ENCODE results near the gene FAM3B. TPM values are rescaled to one million over a fixed set of nuclear protein-coding genes. Genes with fewer than 3 reads are reported as not detected.

The FAM3B gene
- total RNA-seq, 1 donor from 2014 or later = not detected

GRCh38 chr21:41315726-41316125 lies 875 bp upstream of the FAM3B start:
- ATAC-seq (ENCODE audit: poor library complexity) (no peak), DNase-seq (no peak)
- intact Hi-C loops (cut with DNase I) = no loop called here

GRCh38 chr21:41317063-41317392 lies 427 bp downstream of the FAM3B start:
- no peak for DNase-seq
- no peak for ATAC-seq (ENCODE audit: poor library complexity)
- intact Hi-C loops (cut with DNase I) = no loop called here

- no peak for DNase-seq
- ATAC-seq (ENCODE audit: poor library complexity) = no peak
- intact Hi-C loops (cut with DNase I) = no loop called here
These were observed 857 bp downstream of the FAM3B start for GRCh38 chr21:41317458-41317857.

GRCh38 chr21:41318218-41318617 lies 1.6 kb downstream of the FAM3B start:
- intact Hi-C loops (cut with DNase I) = no loop called here
- ATAC-seq (ENCODE audit: poor library complexity) (no peak), DNase-seq (no peak)

GRCh38 chr21:41319273-41319672 lies 2.7 kb downstream of the FAM3B start:
- intact Hi-C loops (cut with DNase I) = no loop called here
- DNase-seq = no peak
- ATAC-seq (ENCODE audit: poor library complexity) = no peak

GRCh38 chr21:41321211-41321907 lies 4.8 kb downstream of the FAM3B start:
- no peak for ATAC-seq (ENCODE audit: poor library complexity)
- intact Hi-C loops (cut with DNase I) = no loop called here
- DNase-seq = no peak

GRCh38 chr21:41321908-41322495 lies 5.4 kb downstream of the FAM3B start:
- intact Hi-C loops (cut with DNase I) = no loop called here
- DNase-seq (no peak), ATAC-seq (ENCODE audit: poor library complexity) (no peak)

GRCh38 chr21:41322496-41323382 lies 6.1 kb downstream of the FAM3B start:
- intact Hi-C loops (cut with DNase I) = no loop called here
- ATAC-seq (ENCODE audit: poor library complexity) (no peak), DNase-seq (no peak)

- intact Hi-C loops (cut with DNase I) = no loop called here
- ATAC-seq (ENCODE audit: poor library complexity) (no peak), DNase-seq (no peak)
These were observed 8.7 kb downstream of the FAM3B start for GRCh38 chr21:41325138-41325912.

GRCh38 chr21:41326414-41327080 lies 9.9 kb downstream of the FAM3B start:
- ATAC-seq (ENCODE audit: poor library complexity) (no peak), DNase-seq (no peak)
- intact Hi-C loops (cut with DNase I) = no loop called here

- no peak for ATAC-seq (ENCODE audit: poor library complexity)
These were observed 11.2 kb downstream of the FAM3B start for GRCh38 chr21:41327753-41328152.

GRCh38 chr21:41328660-41329607 lies 12.3 kb downstream of the FAM3B start:
- ATAC-seq (ENCODE audit: poor library complexity) (no peak), DNase-seq (no peak)
- intact Hi-C loops (cut with DNase I) = no loop called here

More at GRCh38 chr21:41327753-41328152, 11.2 kb downstream of the FAM3B start:
- intact Hi-C loops (cut with DNase I) = no loop called here
- no peak for DNase-seq

- DNase-seq (no peak), ATAC-seq (ENCODE audit: poor library complexity) (no peak)
- intact Hi-C loops (cut with DNase I) = no loop called here
These were observed 17.2 kb downstream of the FAM3B start for GRCh38 chr21:41333752-41334151.

- no peak for DNase-seq
- no peak for ATAC-seq (ENCODE audit: poor library complexity)
- intact Hi-C loops (cut with DNase I) = no loop called here
These were observed 20.9 kb downstream of the FAM3B start for GRCh38 chr21:41337515-41337914.

- intact Hi-C loops (cut with DNase I) = no loop called here
- DNase-seq (no peak), ATAC-seq (ENCODE audit: poor library complexity) (no peak)
These were observed 21.9 kb downstream of the FAM3B start for GRCh38 chr21:41338455-41338854.

GRCh38 chr21:41342035-41342434 lies 25.4 kb downstream of the FAM3B start:
- intact Hi-C loops (cut with DNase I) = no loop called here
- no peak for ATAC-seq (ENCODE audit: poor library complexity)
- DNase-seq = no peak

- DNase-seq (no peak), ATAC-seq (ENCODE audit: poor library complexity) (no peak)
- intact Hi-C loops (cut with DNase I) = no loop called here
These were observed 27.5 kb downstream of the FAM3B start for GRCh38 chr21:41344146-41344545.

- DNase-seq (no peak), ATAC-seq (ENCODE audit: poor library complexity) (no peak)
- intact Hi-C loops (cut with DNase I) = no loop called here
These were observed 28.8 kb downstream of the FAM3B start for GRCh38 chr21:41345356-41345755.
